Measurements from ENCODE around the gene WDR1. TPM values are rescaled to one million over a fixed set of nuclear protein-coding genes. Genes with fewer than 3 reads are reported as not detected.

WDR1 gene
- polyA plus RNA-seq, 2 of the 4 experiments (the other 2 are of a cell fraction) = 251 to 326 TPM

DNA sequence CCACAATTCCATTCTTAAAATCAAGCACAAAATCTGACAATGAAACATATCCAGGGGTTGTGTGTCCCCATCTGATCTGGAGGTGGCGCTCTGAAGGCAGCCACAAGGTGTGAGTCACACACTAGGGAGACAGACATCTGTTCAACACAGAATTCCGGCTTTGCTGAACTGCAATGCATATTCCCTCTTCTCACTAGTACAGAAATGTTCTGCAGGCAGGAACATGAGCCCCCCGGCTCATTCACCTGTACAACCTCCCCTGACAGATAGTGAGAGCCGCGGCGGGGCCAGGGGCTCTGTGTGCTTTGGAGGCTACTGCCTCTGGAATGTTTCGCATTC, 41.9 kb downstream of the WDR1 start (continued):
- TF ChIP-seq FOSL2 (IDR thresholded peaks at IDR 0.05) (no peak), FOSL2 (CRISPR knock-in tag; IDR thresholded peaks at IDR 0.05) (peak; percentile 79), KDM5A (IDR thresholded peaks at IDR 0.05) (no peak)

DNA sequence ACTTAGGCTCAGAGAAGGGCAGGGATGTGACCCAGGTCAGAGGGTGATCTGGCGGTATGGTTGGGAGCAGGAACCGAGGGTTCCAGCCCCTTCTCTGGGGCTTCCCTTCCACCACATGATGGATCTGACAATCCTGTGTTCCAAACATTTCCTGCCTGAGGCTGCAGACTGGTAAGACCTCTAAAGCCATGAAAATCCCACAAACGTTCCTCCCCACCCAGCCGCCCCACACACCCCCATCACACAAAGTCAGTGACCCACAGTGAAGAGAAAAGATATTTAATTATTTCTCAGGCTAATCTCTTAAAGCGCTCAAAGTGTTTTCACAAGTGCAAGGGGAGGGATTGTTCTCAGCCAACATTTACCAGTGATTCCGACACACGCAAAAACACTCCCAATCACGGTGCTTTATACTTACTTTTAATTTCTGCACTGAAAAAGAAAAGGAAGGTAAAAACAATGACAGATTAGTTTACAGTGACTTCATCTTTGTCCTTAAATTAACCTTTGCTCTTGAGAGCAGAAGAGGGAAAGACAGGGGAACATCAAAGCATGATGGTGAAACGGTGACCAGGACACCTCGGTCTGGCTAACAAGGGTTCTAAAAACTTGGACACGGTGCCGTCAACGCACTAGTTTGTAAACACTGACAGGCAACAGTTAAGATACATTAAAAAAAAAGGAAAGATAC, 42.4 kb downstream of the WDR1 start:
- ChIA-PET CTCF (interaction anchor here (1.9 kb wide), 1 partner anchor 14 kb away, joined by 6 read pairs; no protein-coding TSS in a partner anchor), POLR2A (no interaction called here)
- no peaks in the 10 kb centered on the region for H3K4me1 ChIP-seq
- DNase-seq (ENCODE audit: low read depth in 1 of 2, low spot score in 1 of 2) (no peak), ATAC-seq (no peak), FAIRE-seq (no peak)
- H3K27ac ChIP-seq = no peak overlapping the region
- no peaks in the 10 kb centered on the region for H3K9me3 ChIP-seq
- no peak overlapping the region for H3K4me2 ChIP-seq
- 87% methylated on average over 13 of the region's 13 CpGs for WGBS (ENCODE audit: missing lambda C conversion rate)
- TF ChIP-seq NPAS2 (CRISPR knock-in tag; IDR thresholded peaks at IDR 0.05; ENCODE audit: borderline replicate concordance) = no peak
- no peak for TF ChIP-seq MYC (IDR thresholded peaks at IDR 0.05; ENCODE audit: borderline replicate concordance, low read length)
- TF ChIP-seq CBX8 (IDR thresholded peaks at IDR 0.05) = no peak
- TF ChIP-seq, protein P1, sequence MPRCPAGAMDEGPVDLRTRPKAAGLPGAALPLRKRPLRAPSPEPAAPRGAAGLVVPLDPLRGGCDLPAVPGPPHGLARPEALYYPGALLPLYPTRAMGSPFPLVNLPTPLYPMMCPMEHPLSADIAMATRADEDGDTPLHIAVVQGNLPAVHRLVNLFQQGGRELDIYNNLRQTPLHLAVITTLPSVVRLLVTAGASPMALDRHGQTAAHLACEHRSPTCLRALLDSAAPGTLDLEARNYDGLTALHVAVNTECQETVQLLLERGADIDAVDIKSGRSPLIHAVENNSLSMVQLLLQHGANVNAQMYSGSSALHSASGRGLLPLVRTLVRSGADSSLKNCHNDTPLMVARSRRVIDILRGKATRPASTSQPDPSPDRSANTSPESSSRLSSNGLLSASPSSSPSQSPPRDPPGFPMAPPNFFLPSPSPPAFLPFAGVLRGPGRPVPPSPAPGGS (IDR thresholded peaks at IDR 0.05) = no peak
- TF ChIP-seq CEBPB (IDR thresholded peaks at IDR 0.05) = no peak
- TF ChIP-seq, protein P2, sequence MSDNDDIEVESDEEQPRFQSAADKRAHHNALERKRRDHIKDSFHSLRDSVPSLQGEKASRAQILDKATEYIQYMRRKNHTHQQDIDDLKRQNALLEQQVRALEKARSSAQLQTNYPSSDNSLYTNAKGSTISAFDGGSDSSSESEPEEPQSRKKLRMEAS (IDR thresholded peaks at IDR 0.05) = no peak
- TF ChIP-seq HEYL (CRISPR knock-in tag; IDR thresholded peaks at IDR 0.05) = no peak
- no peak for TF ChIP-seq EP300 (IDR thresholded peaks at IDR 0.05)
- no peak for TF ChIP-seq FOSB (CRISPR knock-in tag; IDR thresholded peaks at IDR 0.05)
- TF ChIP-seq HOXB13 (CRISPR knock-in tag; IDR thresholded peaks at IDR 0.05; ENCODE audit: low read depth) = no peak
- H3K4me3 ChIP-seq = no peak overlapping the region

DNA sequence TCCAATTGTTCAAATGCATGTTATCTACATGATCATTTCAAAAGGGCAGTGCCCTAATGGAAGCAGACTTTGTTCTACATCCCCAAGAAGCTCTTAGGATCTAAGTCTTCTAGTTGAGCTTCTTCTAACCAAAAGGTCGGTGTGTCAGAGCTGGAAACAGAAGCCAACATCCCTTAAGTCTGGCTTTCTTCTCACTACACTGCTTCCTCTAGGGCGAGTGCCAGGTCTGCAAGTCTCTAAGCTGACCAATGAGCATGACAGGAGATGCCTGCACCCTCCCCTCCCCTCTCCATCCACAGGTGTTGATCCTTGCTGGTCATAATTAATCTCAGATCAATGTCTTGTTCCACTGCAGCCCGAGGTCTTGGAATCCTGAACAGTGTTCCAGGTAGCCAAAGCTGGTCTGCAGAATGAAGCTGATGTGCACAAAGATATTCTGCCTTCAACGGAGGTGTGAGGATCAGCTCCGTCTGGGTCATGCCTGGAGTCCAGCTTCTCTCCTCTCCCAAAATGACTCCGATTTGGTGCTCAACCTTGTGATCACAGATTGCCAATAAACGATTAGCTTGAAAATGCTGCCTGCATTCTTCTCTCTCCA, 44.1 kb downstream of the WDR1 start:
- Histone ChIP-seq H3K4me1 (no peaks in the 10 kb centered on the region), H3K9me3 (no peaks in the 10 kb centered on the region), H3K27ac (no peak overlapping the region), H3K4me2 (no peak overlapping the region), H3K4me3 (no peak overlapping the region)
- WGBS (ENCODE audit: missing lambda C conversion rate) = 87% methylated on average over 7 of the region's 7 CpGs
- ChIA-PET CTCF (interaction anchor here (0.8 to 1.3 kb wide), 4 partner anchors 16 to 57 kb away, joined by 3 read pairs; no protein-coding TSS in a partner anchor), POLR2A (no interaction called here)
- TF ChIP-seq GATA3 (IDR thresholded peaks at IDR 0.05; ENCODE audit: borderline replicate concordance) (no peak), ZNF302 (CRISPR knock-in tag; IDR thresholded peaks at IDR 0.05) (no peak)
- no peak for ATAC-seq
- FAIRE-seq = no peak
- no peak for DNase-seq (ENCODE audit: low read depth in 1 of 2, low spot score in 1 of 2)

DNA sequence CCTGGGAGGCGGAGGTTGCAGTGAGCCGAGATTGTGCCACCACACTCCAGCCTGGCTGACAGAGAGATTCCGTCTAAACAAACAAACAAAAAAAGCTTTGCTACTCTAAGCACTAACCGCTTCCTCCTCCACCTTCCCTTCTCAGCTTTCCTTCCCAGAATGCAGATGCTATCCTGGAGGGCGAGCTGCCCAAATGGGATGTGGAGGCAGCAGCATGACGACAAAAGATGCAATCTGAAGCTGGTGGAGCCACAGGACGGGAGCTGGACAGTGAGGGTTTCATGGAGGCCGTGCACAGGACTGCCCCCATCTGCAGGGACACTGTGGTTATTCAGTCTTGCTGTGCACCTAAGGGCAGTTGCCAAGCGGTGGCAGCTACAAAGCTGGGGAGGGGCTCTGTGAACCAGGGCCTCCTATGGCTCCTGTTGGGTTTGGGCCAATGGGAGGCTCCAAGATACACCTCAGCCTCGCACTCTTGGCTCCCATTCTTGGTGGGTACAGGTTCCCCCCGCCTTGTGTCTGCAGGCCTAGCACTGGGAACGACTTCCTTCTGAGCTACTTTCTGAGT, 47.4 kb downstream of the WDR1 start:
- Histone ChIP-seq H3K4me3 (no peak overlapping the region), H3K4me1 (no peaks in the 10 kb centered on the region), H3K4me2 (no peak overlapping the region), H3K27ac (no peak overlapping the region), H3K9me3 (no peaks in the 10 kb centered on the region)
- 90% methylated on average over 11 of the region's 12 CpGs for WGBS (ENCODE audit: missing lambda C conversion rate)
- POLR2A ChIA-PET = interaction anchor here (0.9 kb wide), 1 partner anchor 24 kb away, joined by 3 read pairs; no protein-coding TSS in a partner anchor
- ATAC-seq = peak; percentile 12 to 53; a peak in 3 of 6 replicates
- CTCF ChIA-PET = no interaction called here
- TF ChIP-seq RCOR1 (IDR thresholded peaks at IDR 0.05; ENCODE audit: low read depth, low read length) = no peak
- TF ChIP-seq HDAC2 (IDR thresholded peaks at IDR 0.05) = no peak
- TF ChIP-seq, protein P3, sequence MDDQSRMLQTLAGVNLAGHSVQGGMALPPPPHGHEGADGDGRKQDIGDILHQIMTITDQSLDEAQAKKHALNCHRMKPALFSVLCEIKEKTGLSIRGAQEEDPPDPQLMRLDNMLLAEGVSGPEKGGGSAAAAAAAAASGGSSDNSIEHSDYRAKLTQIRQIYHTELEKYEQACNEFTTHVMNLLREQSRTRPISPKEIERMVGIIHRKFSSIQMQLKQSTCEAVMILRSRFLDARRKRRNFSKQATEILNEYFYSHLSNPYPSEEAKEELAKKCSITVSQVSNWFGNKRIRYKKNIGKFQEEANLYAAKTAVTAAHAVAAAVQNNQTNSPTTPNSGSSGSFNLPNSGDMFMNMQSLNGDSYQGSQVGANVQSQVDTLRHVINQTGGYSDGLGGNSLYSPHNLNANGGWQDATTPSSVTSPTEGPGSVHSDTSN (IDR thresholded peaks at IDR 0.05) = no peak
- TF ChIP-seq JUN (IDR thresholded peaks at IDR 0.05) = no peak
- no peak for TF ChIP-seq CBX2 (IDR thresholded peaks at IDR 0.05; ENCODE audit: borderline replicate concordance, low read depth)
- TF ChIP-seq EHMT2 (IDR thresholded peaks at IDR 0.05; ENCODE audit: low read depth) = no peak
- TF ChIP-seq, protein P4, sequence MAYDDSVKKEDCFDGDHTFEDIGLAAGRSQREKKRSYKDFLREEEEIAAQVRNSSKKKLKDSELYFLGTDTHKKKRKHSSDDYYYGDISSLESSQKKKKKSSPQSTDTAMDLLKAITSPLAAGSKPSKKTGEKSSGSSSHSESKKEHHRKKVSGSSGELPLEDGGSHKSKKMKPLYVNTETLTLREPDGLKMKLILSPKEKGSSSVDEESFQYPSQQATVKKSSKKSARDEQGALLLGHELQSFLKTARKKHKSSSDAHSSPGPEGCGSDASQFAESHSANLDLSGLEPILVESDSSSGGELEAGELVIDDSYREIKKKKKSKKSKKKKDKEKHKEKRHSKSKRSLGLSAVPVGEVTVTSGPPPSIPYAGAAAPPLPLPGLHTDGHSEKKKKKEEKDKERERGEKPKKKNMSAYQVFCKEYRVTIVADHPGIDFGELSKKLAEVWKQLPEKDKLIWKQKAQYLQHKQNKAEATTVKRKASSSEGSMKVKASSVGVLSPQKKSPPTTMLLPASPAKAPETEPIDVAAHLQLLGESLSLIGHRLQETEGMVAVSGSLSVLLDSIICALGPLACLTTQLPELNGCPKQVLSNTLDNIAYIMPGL (CRISPR knock-in tag; IDR thresholded peaks at IDR 0.05; ENCODE audit: borderline replicate concordance) = no peak
- TF ChIP-seq ESRRA (IDR thresholded peaks at IDR 0.05; ENCODE audit: borderline replicate concordance, low read length) = no peak
- TF ChIP-seq, protein P2 (IDR thresholded peaks at IDR 0.05) = no peak
- TF ChIP-seq PHF8 (IDR thresholded peaks at IDR 0.05; ENCODE audit: borderline replicate concordance, low read depth) = no peak
- DNase-seq (ENCODE audit: low read depth in 1 of 2, low spot score in 1 of 2) = no peak
- no peak for FAIRE-seq
